NB4 (cell line): ENCODE results near the gene KIF16B.

ENCODE experiments used
- MYC ChIP-seq: IDR thresholded peaks from 2 replicates; pipeline ENCODE4 v1.6.1; 2011; ENCODE audit warnings: low read depth, low read length
- POLR2A ChIP-seq: IDR thresholded peaks from 2 replicates; pipeline ENCODE4 v1.6.1; 2011; ENCODE audit warnings: mild to moderate bottlenecking; ENCODE audit not compliant: insufficient read length; ENCODE audit errors: extremely low read depth
- TF ChIP-seq, protein P1 (sequence below): IDR thresholded peaks from one replicate; pipeline ENCODE4 v1.5.1; 2012; ENCODE audit warnings: low read depth, low read length

DNA sequence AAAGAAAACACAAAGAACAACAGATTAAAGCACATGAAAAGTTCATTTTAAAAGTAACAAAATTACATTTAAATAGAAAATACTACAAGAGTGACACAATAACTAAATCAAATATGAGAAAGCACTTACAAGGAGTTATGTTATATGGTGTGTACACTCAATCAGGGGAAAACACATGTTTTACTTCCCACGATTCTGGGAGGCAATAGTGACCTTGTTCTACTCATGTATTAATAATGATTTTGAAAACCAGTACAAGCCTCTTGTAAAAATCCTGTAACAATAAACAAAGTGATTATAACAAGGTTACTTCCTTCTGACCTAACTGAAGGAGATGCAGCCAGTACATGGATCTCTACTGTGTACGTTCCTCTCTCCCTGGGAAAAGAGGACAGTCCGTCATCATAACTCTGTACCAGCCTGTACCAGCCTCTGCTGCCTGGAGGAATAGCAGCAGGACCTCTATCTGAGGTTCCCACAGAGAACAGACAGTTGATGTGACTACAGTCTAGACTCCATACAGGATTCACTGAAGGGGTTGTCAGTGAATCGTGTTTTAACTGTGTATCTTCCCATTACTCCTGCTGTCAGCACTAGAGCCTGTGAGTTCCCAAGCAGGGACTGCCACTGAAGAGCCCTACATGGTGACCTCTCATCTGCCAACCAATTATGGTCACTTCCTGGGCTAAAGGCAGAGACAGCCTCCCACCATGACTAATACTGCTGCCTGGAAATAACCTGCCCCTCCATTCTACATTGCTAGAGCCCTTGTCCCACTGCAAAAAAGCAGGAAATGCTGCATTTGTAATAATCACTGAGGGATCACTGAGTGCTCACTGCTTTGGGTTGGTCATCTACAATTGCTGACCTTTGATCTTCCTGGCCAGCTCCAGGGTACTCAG is 149.7 kb downstream of the KIF16B start:
- TF ChIP-seq, protein P1, sequence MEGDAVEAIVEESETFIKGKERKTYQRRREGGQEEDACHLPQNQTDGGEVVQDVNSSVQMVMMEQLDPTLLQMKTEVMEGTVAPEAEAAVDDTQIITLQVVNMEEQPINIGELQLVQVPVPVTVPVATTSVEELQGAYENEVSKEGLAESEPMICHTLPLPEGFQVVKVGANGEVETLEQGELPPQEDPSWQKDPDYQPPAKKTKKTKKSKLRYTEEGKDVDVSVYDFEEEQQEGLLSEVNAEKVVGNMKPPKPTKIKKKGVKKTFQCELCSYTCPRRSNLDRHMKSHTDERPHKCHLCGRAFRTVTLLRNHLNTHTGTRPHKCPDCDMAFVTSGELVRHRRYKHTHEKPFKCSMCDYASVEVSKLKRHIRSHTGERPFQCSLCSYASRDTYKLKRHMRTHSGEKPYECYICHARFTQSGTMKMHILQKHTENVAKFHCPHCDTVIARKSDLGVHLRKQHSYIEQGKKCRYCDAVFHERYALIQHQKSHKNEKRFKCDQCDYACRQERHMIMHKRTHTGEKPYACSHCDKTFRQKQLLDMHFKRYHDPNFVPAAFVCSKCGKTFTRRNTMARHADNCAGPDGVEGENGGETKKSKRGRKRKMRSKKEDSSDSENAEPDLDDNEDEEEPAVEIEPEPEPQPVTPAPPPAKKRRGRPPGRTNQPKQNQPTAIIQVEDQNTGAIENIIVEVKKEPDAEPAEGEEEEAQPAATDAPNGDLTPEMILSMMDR = no peak
- no peak for TF ChIP-seq POLR2A
- no peak for TF ChIP-seq MYC
